Diencephalon (tissue), 1 donor: ENCODE results near the gene GET4. TPM values are rescaled to one million over a fixed set of nuclear protein-coding genes. Genes with fewer than 3 reads are reported as not detected.

Experiments
- total RNA-seq: library from RNA; depleted of rRNA; stranded (reverse); fragments of >200 nt; gene quantifications from one replicate; pipeline ENCODE4 v1.2.3, GENCODE V29; 2014

GET4 gene, protein sequence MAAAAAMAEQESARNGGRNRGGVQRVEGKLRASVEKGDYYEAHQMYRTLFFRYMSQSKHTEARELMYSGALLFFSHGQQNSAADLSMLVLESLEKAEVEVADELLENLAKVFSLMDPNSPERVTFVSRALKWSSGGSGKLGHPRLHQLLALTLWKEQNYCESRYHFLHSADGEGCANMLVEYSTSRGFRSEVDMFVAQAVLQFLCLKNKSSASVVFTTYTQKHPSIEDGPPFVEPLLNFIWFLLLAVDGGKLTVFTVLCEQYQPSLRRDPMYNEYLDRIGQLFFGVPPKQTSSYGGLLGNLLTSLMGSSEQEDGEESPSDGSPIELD
- 17.5 TPM for total RNA-seq

DNA sequence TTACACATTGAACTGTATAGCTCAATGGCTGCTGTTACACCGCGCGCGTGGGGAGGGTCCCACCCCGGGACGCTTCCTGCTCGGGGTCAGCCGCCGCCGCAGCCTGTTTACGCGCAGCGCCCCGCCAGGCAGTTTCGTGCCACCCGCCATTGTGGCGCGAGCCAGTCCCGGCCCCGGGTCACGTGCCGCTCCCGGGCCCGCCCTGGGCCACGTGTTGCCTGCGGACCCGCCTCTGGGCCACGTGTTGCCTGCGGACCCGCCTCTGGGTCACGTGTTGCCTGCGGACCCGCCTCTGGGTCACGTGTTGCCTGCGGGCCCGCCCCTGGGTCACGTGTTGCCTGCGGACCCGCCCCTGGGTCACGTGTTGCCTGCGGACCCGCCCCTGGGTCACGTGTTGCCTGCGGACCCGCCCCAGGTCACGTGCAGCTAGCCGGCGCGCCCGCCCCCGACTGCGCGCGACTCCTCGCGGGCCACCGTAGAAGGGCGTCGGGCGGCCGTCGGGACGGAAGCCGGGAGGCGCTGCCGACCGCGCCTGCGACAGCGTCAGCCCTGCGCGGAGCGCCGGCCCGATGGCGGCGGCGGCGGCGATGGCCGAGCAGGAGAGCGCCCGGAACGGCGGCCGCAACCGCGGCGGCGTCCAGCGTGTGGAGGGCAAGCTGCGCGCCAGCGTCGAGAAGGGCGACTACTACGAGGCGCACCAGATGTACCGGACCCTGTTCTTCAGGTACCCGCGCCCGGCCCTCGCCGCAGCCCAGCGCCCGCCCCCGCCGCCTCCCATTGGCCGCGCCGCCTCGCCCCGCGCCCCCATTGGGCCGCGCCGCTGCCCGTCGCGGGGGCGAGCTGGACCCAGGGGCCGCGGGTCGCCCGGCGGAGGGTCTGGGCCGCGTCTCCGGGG, at the start of gene GET4:
Gene GET4, plus strand, starts transcription at position 478 of the 895 bp plus-strand sequence. Its CDS starts 92 bp downstream, at position 570.

DNA sequence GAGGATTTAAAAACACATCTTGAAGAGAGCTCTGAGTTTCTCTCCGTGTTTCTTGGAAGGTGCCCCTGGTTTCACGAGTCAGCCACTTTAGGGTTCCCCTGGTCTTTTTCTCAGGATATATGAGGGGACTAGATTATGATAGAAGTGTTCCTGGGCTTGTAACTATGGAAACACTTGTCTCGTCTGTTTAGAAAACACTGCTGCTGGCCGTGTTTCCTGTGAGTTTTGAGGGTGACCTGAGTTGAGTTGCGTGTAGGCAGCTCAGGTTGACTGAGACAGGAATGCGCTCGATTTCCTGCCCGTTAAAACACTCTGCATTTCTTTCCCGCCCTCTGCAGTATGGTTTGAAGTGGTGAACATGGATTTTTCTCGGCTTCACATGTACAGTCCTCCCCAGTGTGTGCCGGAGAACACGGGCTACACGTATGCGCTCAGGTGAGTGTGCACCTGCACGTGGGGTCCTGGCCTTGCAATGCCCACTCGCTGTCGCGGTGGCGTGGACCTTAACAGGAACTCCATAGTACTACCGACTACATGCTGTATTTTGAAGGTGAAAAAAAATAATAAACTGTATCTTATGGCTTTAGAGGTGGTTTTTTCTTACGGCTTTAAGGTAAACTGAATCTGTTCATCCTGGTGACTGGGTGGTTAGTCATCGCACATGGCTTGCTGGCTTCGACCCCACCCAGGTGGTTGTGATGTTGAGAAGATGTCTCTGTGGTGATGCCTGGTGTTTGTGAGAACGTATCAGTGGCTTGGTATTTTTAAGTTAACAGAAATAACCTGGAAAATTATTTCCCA, 44.0 kb upstream of the GET4 start, which contains the start of gene SUN1:
Gene SUN1, plus strand, starts transcription at position 310 of the 801 bp plus-strand sequence. Its CDS starts 49 bp downstream, at position 359.

Other genes with a start within 250 kb of the GET4 start
- gene DNAAF5, start 149.9 kb upstream of the GET4 start, total RNA-seq = 9.0 TPM
- gene PRKAR1B, start 149.3 kb upstream of the GET4 start, total RNA-seq = 133 TPM
- 128 TPM for gene SUN1, start 44.1 kb upstream of the GET4 start, total RNA-seq
- 50.3 TPM for gene ADAP1, start 78.1 kb downstream of the GET4 start, total RNA-seq
- gene COX19, start 99.0 kb downstream of the GET4 start, total RNA-seq = 21.7 TPM
- gene CYP2W1, start 106.6 kb downstream of the GET4 start, total RNA-seq = not detected
- 3.2 TPM for gene GPR146, start 168.0 kb downstream of the GET4 start, total RNA-seq
- 3.0 TPM for gene GPER1, start 211.6 kb downstream of the GET4 start, total RNA-seq